Sigmoid colon (tissue), 7 donors: Measurements from ENCODE around the gene IGSF9. TPM values are rescaled to one million over a fixed set of nuclear protein-coding genes. Genes with fewer than 3 reads are reported as not detected.

Experiments
- DNase-seq: peaks from one replicate; pipeline ENCODE4 v3.0.0-alpha.2; 2019
- H3K27ac ChIP-seq, 4 donors: fragments of 200-600 bp; sonication (generic); one replicate each; pipeline ENCODE4 v1.5.1; 2016 to 2019; ENCODE audit warnings: mild to moderate bottlenecking in 1 of 4
- H3K27me3 ChIP-seq, 3 donors: fragments of 200-600 bp; sonication (generic); one replicate each; pipeline ENCODE4 v1.5.1; 2019; ENCODE audit warnings: mild to moderate bottlenecking in 1 of 3
- H3K36me3 ChIP-seq, 4 donors: fragments of 200-600 bp; sonication (generic); one replicate each; pipeline ENCODE4 v1.5.1; 2016 to 2019
- H3K4me1 ChIP-seq, 4 donors: fragments of 200-600 bp; sonication (generic); one replicate each; pipeline ENCODE4 v1.5.1; 2017 to 2019
- H3K4me3 ChIP-seq, 4 donors: fragments of 200-600 bp; sonication (generic); one replicate each; pipeline ENCODE4 v1.5.1; 2017 to 2019; ENCODE audit warnings: mild to moderate bottlenecking in 2 of 4, moderate library complexity in 1 of 4
- H3K9me3 ChIP-seq, 4 donors: fragments of 200-600 bp in 3 of 4; sonication (generic) in 3 of 4; one replicate each; pipeline versions ENCODE4 v1.5.1 to v1.6.1; 2013 to 2019
- CTCF ChIP-seq, 4 experiments: fragments of 450-650 bp in 3 of 4; fragments of 200-600 bp in 1 of 4; IDR thresholded peaks; one replicate each; pipeline ENCODE4 v1.5.1; 2016 to 2019; ENCODE audit warnings: antibody characterized with exemption in 4 of 4, mild to moderate bottlenecking in 3 of 4, moderate library complexity in 2 of 4
- EP300 ChIP-seq, 4 donors: sonication (generic); formaldehyde crosslinking; IDR thresholded peaks; one replicate each; pipeline ENCODE4 v1.6.1; 2017; ENCODE audit warnings: antibody characterized with exemption in 4 of 4
- POLR2A ChIP-seq, 2 donors: fragments of 450-650 bp; IDR thresholded peaks; one replicate each; pipeline ENCODE4 v1.6.1; 2016; ENCODE audit warnings: antibody characterized with exemption in 2 of 2, mild to moderate bottlenecking in 2 of 2, moderate library complexity in 2 of 2
- POLR2AphosphoS5 ChIP-seq, 4 donors: sonication (generic); formaldehyde crosslinking; IDR thresholded peaks; one replicate each; pipeline ENCODE4 v1.6.1; 2017; ENCODE audit warnings: antibody characterized with exemption in 4 of 4
- WGBS, 2 donors: extraction: QIAGEN DNeasy Blood & Tissue Kit; methylation state at CpG; one replicate each; pipeline ENCODE4 v1.1.7; 2013; 5-methylcytosine and 5-hydroxymethylcytosine counted together
- intact Hi-C: fragments of 100-400 bp; cut with DNase I; formaldehyde crosslinking; loops from one replicate; pipeline ENCODE4 v1.15.1; 2023
- polyA plus RNA-seq, 3 donors: library from polyadenylated mRNA; stranded (reverse); fragments of 200-250 nt; gene quantifications; one replicate each; pipeline ENCODE4 v1.2.3, GENCODE V29; 2013
- total RNA-seq, 4 donors: library from RNA; depleted of rRNA; stranded (reverse); fragments of >200 nt; gene quantifications; one replicate each; pipeline ENCODE4 v1.1.0, GENCODE V29; 2016
- donor health status: healthy with polysubstance abuse.
- donor health status: Bipolar disorder and iron deficiency.
- donor health status: healthy.

IGSF9 gene
- total and polyA plus RNA-seq, 7 donors = under 0.01 to 16.3 (median 9.2) TPM; not detected in 3

- intact Hi-C loops = no loop called here
- Histone ChIP-seq H3K4me3 (no peak overlapping the region), H3K4me1 (no peaks in the 10 kb centered on the region), H3K27ac (no peak overlapping the region), H3K27me3 (no peaks in the 10 kb centered on the region), H3K36me3 (no peaks in the 10 kb centered on the region), H3K9me3 (no peaks in the 10 kb centered on the region)
- 94 to 95% methylated on average over 3 of the region's 3 CpGs for WGBS, 2 donors
- no peak for DNase-seq
- no peak for TF ChIP-seq EP300 (IDR thresholded peaks at IDR 0.05)
- TF ChIP-seq POLR2AphosphoS5 (IDR thresholded peaks at IDR 0.05) = no peak
- no peak for TF ChIP-seq POLR2A (IDR thresholded peaks at IDR 0.05)
- TF ChIP-seq CTCF (IDR thresholded peaks at IDR 0.05) = no peak
Measured at GRCh38 chr1:159968901-159969300, 23.5 kb upstream of the IGSF9 start.

- Histone ChIP-seq H3K9me3 (no peaks in the 10 kb centered on the region), H3K27ac (no peak overlapping the region), H3K4me3 (no peak overlapping the region), H3K27me3 (no peaks in the 10 kb centered on the region), H3K4me1 (peaks cover 0 to 10% (median 0%) of the 10 kb centered on the region in 4 donors), H3K36me3 (no peaks in the 10 kb centered on the region)
- intact Hi-C loops = no loop called here
- WGBS, 2 donors = 91 to 96% methylated on average over 2 of the region's 2 CpGs
- no peak for TF ChIP-seq POLR2AphosphoS5 (IDR thresholded peaks at IDR 0.05)
- TF ChIP-seq EP300 (IDR thresholded peaks at IDR 0.05) = no peak
- TF ChIP-seq POLR2A (IDR thresholded peaks at IDR 0.05) = no peak
- TF ChIP-seq CTCF (IDR thresholded peaks at IDR 0.05) = no peak
- DNase-seq = no peak
Measured at GRCh38 chr1:159965263-159965662, 19.9 kb upstream of the IGSF9 start.

GRCh38 chr1:159964144-159964543 is 18.7 kb upstream of the IGSF9 start:
- no peak for DNase-seq
- Histone ChIP-seq H3K27ac (no peak overlapping the region), H3K9me3 (no peaks in the 10 kb centered on the region), H3K4me1 (peaks cover 0 to 10% (median 0%) of the 10 kb centered on the region in 4 donors), H3K4me3 (no peak overlapping the region), H3K36me3 (no peaks in the 10 kb centered on the region), H3K27me3 (no peaks in the 10 kb centered on the region)
- intact Hi-C loops = no loop called here
- WGBS, 2 donors = 82% methylated on average over 3 of the region's 3 CpGs
- TF ChIP-seq CTCF (IDR thresholded peaks at IDR 0.05) = no peak
- TF ChIP-seq POLR2AphosphoS5 (IDR thresholded peaks at IDR 0.05) = no peak
- no peak for TF ChIP-seq EP300 (IDR thresholded peaks at IDR 0.05)
- no peak for TF ChIP-seq POLR2A (IDR thresholded peaks at IDR 0.05)

- no peak for DNase-seq
- H3K4me3 ChIP-seq = no peak overlapping the region
Measured at GRCh38 chr1:159962176-159962575, 16.8 kb upstream of the IGSF9 start.

More at GRCh38 chr1:159962176-159962575, 16.8 kb upstream of the IGSF9 start:
- TF ChIP-seq CTCF (IDR thresholded peaks at IDR 0.05) (no peak), POLR2A (IDR thresholded peaks at IDR 0.05) (no peak), POLR2AphosphoS5 (IDR thresholded peaks at IDR 0.05) (no peak), EP300 (IDR thresholded peaks at IDR 0.05) (no peak)
- peak overlapping the region in 1 of 4 donors; percentile 31 for H3K27ac ChIP-seq
- peaks cover 0 to 10% (median 0%) of the 10 kb centered on the region in 4 donors for H3K4me1 ChIP-seq
- intact Hi-C loops = no loop called here
- no peaks in the 10 kb centered on the region for H3K9me3 ChIP-seq
- no peaks in the 10 kb centered on the region for H3K36me3 ChIP-seq
- H3K27me3 ChIP-seq = no peaks in the 10 kb centered on the region
- WGBS, 2 donors = 57 to 90% methylated on average over 11 of the region's 11 CpGs
